SK-N-MC (cell line): ENCODE measurements around the gene OR12D2.
"Not testable (repeated sequence)": the region's sequence is repeated elsewhere in the genome, so short reads cannot be mapped to it uniquely, and the experiment has no call there.

Experiments
- DNase-seq: peaks from one replicate; pipeline ENCODE4 v3.0.0-alpha.2; 2011; ENCODE audit warnings: low read depth, low spot score
- H3K27ac ChIP-seq: fragments of 200-600 bp; sonication (generic); 2 replicates; pipeline ENCODE4 v1.5.1; 2016; ENCODE audit warnings: mixed run types
- H3K36me3 ChIP-seq: fragments of 200-600 bp; sonication (generic); 2 replicates; pipeline ENCODE4 v1.6.1; 2017; ENCODE audit warnings: antibody characterized with exemption, low read length, mixed read lengths; ENCODE audit not compliant: insufficient read depth
- H3K4me3 ChIP-seq: fragments of 200-600 bp; sonication (generic); 2 replicates; pipeline ENCODE4 v1.5.1; 2016
- H3K9ac ChIP-seq: fragments of 200-600 bp; sonication (generic); 2 replicates; pipeline ENCODE4 v1.8.0; 2017; ENCODE audit warnings: mixed run types, mixed read lengths; ENCODE audit not compliant: insufficient read length
- H3K9me3 ChIP-seq: fragments of 200-600 bp; sonication (generic); 2 replicates; pipeline ENCODE4 v1.6.1; 2017; ENCODE audit warnings: low read depth, mild to moderate bottlenecking, antibody characterized with exemption, low read length, moderate library complexity, mixed read lengths
- EZH2 ChIP-seq: fragments of 200-600 bp; sonication (generic); IDR thresholded peaks from one replicate; pipeline ENCODE4 v1.6.1; 2017; ENCODE audit warnings: antibody characterized with exemption
- FOXP2 ChIP-seq: optimal IDR thresholded peaks from 2 replicates; pipeline ENCODE3; 2011; ENCODE audit warnings: mild to moderate bottlenecking, moderate library complexity; ENCODE audit not compliant: insufficient read depth; ENCODE audit errors: extremely low read length, control extremely low read depth
- POLR2AphosphoS5 ChIP-seq: IDR thresholded peaks from 2 replicates; pipeline ENCODE4 v1.6.1; 2012; ENCODE audit warnings: mild to moderate bottlenecking, low read depth, low read length, borderline replicate concordance

The OR12D2 gene

GRCh38 chr6:29403801-29404200 is 8.4 kb downstream of the OR12D2 start:
- Histone ChIP-seq H3K9me3 (no peaks in the 10 kb centered on the region), H3K27ac (no peak overlapping the region), H3K9ac (no peak overlapping the region), H3K36me3 (no peaks in the 10 kb centered on the region), H3K4me3 (no peak overlapping the region)
- DNase-seq: no peak
- TF ChIP-seq FOXP2 (no peak), POLR2AphosphoS5 (no peak), EZH2 (no peak)

GRCh38 chr6:29414588-29414987 is 19.2 kb downstream of the OR12D2 start, which contains the start of gene OR12D1:
OR12D1 (plus strand) TSS chr6:29414928.
- Histone ChIP-seq H3K9me3 (no peaks in the 10 kb centered on the region), H3K4me3 (no peak within 1 kb of the TSS), H3K27ac (no peak within 1 kb of the TSS), H3K36me3 (no peaks in the 10 kb centered on the region), H3K9ac (no peak within 1 kb of the TSS)
- TF ChIP-seq FOXP2: no peak
- TF ChIP-seq EZH2: no peak
- no peak for TF ChIP-seq POLR2AphosphoS5
- no peak for DNase-seq

DNA sequence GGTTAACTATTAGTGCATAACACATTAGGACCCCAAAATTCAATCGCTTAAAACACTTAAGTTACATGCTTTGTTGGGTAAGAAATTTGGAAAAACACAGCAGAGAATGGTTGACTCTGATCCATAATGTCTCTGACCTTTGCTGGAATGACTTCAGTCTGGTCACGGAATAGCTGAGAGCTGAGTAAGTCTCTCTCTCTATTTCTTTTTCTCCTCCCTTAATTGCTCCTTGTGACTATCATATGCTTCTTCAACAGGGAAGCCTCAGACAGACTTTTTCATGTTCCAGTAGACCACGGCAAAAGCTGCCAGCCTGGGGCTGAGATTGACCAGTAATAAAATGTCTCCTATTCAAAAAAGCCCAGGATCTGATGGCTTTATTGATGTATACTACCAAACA is 24.1 kb downstream of the OR12D2 start:
- no peak for DNase-seq
- TF ChIP-seq FOXP2 (no peak), EZH2 (no peak), POLR2AphosphoS5 (no peak)
- Histone ChIP-seq H3K9ac (no peak overlapping the region), H3K4me3 (no peak overlapping the region), H3K36me3 (no peaks in the 10 kb centered on the region), H3K27ac (no peak overlapping the region), H3K9me3 (no peaks in the 10 kb centered on the region)

GRCh38 chr6:29424168-29424567 is 28.7 kb downstream of the OR12D2 start:
- no peaks in the 10 kb centered on the region for H3K9me3 ChIP-seq
- no peak overlapping the region for H3K4me3 ChIP-seq
- H3K36me3 ChIP-seq: no peaks in the 10 kb centered on the region
- H3K9ac ChIP-seq: no peak overlapping the region
- no peak for DNase-seq
- TF ChIP-seq FOXP2: no peak
- no peak for TF ChIP-seq EZH2
- TF ChIP-seq POLR2AphosphoS5: no peak
- no peak overlapping the region for H3K27ac ChIP-seq

DNA sequence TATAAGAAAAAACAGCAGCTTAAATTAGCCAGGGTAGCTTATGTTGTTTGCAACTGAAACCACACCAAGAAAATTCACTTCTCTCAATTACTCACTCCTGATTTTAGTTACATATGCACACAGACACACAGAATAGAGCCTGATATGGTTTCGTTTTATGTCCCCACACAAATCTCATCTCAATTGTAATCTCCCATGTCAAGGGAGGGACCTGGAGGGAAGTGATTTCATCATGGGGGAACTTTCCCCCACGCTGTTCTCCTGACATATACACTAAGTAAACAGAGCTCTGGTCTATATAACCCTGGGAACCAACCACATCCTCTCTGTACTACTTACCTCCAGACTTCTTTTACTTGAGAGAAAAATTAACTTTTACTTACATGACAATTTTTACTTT is 29.1 kb downstream of the OR12D2 start:
- no peak for DNase-seq

GRCh38 chr6:29425075-29425474 is 29.6 kb downstream of the OR12D2 start:
- Histone ChIP-seq H3K9ac (no peak overlapping the region), H3K4me3 (no peak overlapping the region), H3K27ac (no peak overlapping the region), H3K36me3 (no peaks in the 10 kb centered on the region), H3K9me3 (no peaks in the 10 kb centered on the region)
- no peak for DNase-seq
- TF ChIP-seq FOXP2 (no peak), EZH2 (no peak), POLR2AphosphoS5 (no peak)

More for the DNA sequence above, 29.1 kb downstream of the OR12D2 start:
- H3K27ac ChIP-seq: no peak overlapping the region
- H3K9me3 ChIP-seq: no peaks in the 10 kb centered on the region
- no peak overlapping the region for H3K9ac ChIP-seq
- no peak overlapping the region for H3K4me3 ChIP-seq
- H3K36me3 ChIP-seq: no peaks in the 10 kb centered on the region
- TF ChIP-seq EZH2 (no peak), FOXP2 (no peak), POLR2AphosphoS5 (no peak)

GRCh38 chr6:29426654-29427053 is 31.2 kb downstream of the OR12D2 start:
- no peak for DNase-seq
- Histone ChIP-seq H3K27ac (no peak overlapping the region), H3K4me3 (no peak overlapping the region), H3K9ac (no peak overlapping the region), H3K9me3 (no peaks in the 10 kb centered on the region), H3K36me3 (no peaks in the 10 kb centered on the region)
- no peak for TF ChIP-seq FOXP2
- no peak for TF ChIP-seq POLR2AphosphoS5
- TF ChIP-seq EZH2: no peak

- H3K4me3 ChIP-seq, H3K36me3 ChIP-seq, DNase-seq, H3K9ac ChIP-seq, H3K27ac ChIP-seq, H3K9me3 ChIP-seq: not testable (repeated sequence)
These were observed 41.3 kb downstream of the OR12D2 start for GRCh38 chr6:29436730-29437129.

- Histone ChIP-seq H3K27ac (no peak within 1 kb of the TSS), H3K36me3 (no peaks in the 10 kb centered on the region), H3K4me3 (no peak within 1 kb of the TSS), H3K9me3 (no peaks in the 10 kb centered on the region), H3K9ac (no peak within 1 kb of the TSS)
- no peak for DNase-seq
- TF ChIP-seq FOXP2: no peak
- TF ChIP-seq POLR2AphosphoS5: no peak
- no peak for TF ChIP-seq EZH2
These were observed 43.6 kb downstream of the OR12D2 start, which contains the start of gene OR10C1 for GRCh38 chr6:29439006-29439405. OR10C1 (plus strand) TSS chr6:29439306; CDS start chr6:29440016, 710 bp downstream.

GRCh38 chr6:29442719-29443118 is 47.3 kb downstream of the OR12D2 start:
- H3K9ac ChIP-seq: no peak overlapping the region
- no peaks in the 10 kb centered on the region for H3K9me3 ChIP-seq
- H3K36me3 ChIP-seq: no peaks in the 10 kb centered on the region
- no peak for DNase-seq
- H3K27ac ChIP-seq: no peak overlapping the region
- TF ChIP-seq FOXP2 (no peak), POLR2AphosphoS5 (no peak), EZH2 (no peak)
- H3K4me3 ChIP-seq: no peak overlapping the region

GRCh38 chr6:29444031-29444430 is 48.6 kb downstream of the OR12D2 start:
- H3K9ac ChIP-seq, H3K27ac ChIP-seq, H3K4me3 ChIP-seq, H3K36me3 ChIP-seq, H3K9me3 ChIP-seq, DNase-seq: not testable (repeated sequence)
